H1 (cell line): ENCODE results near the gene HSPB1. TPM values are rescaled to one million over a fixed set of nuclear protein-coding genes. Genes with fewer than 3 reads are reported as not detected.

Experiments used
- CTCF ChIA-PET: fragments of 300-600 bp; sonication (Branson Sonifier 250); formaldehyde crosslinking; loops from one replicate; lab custom pipeline; 2021; ENCODE audit not compliant: partially characterized antibody; lab: Charles Lee
- POLR2A ChIA-PET: fragments of 300-600 bp; sonication (Branson Sonifier 250); formaldehyde crosslinking; loops from one replicate; lab custom pipeline; 2021; ENCODE audit warnings: inconsistent platforms; ENCODE audit not compliant: partially characterized antibody; lab: Charles Lee
- DNase-seq, 2 experiments: peaks; one replicate each; pipeline versions ENCODE4 v3.0.0 to v3.0.0-alpha.2; 2010 to 2022; ENCODE audit warnings: low spot score in 2 of 2, low read depth in 1 of 2, mixed read lengths in 1 of 2
- FAIRE-seq: peaks from 2 replicates; lab custom pipeline; 2011; peaks lifted over from hg19 to GRCh38; lab: Jason Lieb, UNC
- H2AFZ ChIP-seq: 2 replicates; pipeline ENCODE4 v1.8.1; 2012; ENCODE audit warnings: low read length, inconsistent platforms
- H2AK5ac ChIP-seq: 2 replicates; pipeline ENCODE4 v1.6.1; 2013; ENCODE audit warnings: low read depth, low read length
- H2BK120ac ChIP-seq: replicated peaks from 2 replicates; pipeline ENCODE3; 2013; ENCODE audit warnings: low read depth, low read length, inconsistent platforms
- H2BK12ac ChIP-seq: 2 replicates; pipeline ENCODE4 v1.6.1; 2013; ENCODE audit warnings: low read depth, low read length
- H2BK15ac ChIP-seq: 2 replicates; pipeline ENCODE4 v1.6.1; 2013; ENCODE audit warnings: low read length
- H2BK20ac ChIP-seq: 2 replicates; pipeline ENCODE4 v1.6.1; 2013; ENCODE audit warnings: low read length
- H2BK5ac ChIP-seq: 2 replicates; pipeline ENCODE4 v1.6.1; 2013; ENCODE audit warnings: low read depth, low read length
- H3K14ac ChIP-seq: 2 replicates; pipeline ENCODE4 v1.6.1; 2013; ENCODE audit warnings: inconsistent platforms; ENCODE audit not compliant: insufficient read length
- H3K18ac ChIP-seq: 2 replicates; pipeline ENCODE4 v1.6.1; 2013; ENCODE audit warnings: low read length; ENCODE audit errors: extremely low read depth
- H3K23ac ChIP-seq: 2 replicates; pipeline ENCODE4 v1.6.1; 2013; ENCODE audit warnings: inconsistent platforms; ENCODE audit not compliant: insufficient read length
- H3K23me2 ChIP-seq: 2 replicates; pipeline ENCODE4 v1.6.1; 2013; ENCODE audit warnings: low read depth, low read length
- H3K27ac ChIP-seq: 2 replicates; pipeline ENCODE4 v1.6.1; 2011; ENCODE audit warnings: low read depth, low read length, inconsistent platforms
- H3K27me3 ChIP-seq, 4 experiments: replicated peaks in 1 of 4; 1 replicate in 1 of 4; 2 replicates in 3 of 4; pipeline versions ENCODE4 v1.6.1 to v1.8.1; 2011 to 2013; ENCODE audit warnings: low read length in 3 of 4, mild to moderate bottlenecking in 3 of 4, inconsistent platforms in 2 of 4, mixed read lengths in 2 of 4, moderate library complexity in 1 of 4; ENCODE audit not compliant: control insufficient read depth in 3 of 4, insufficient read depth in 3 of 4; ENCODE audit errors: extremely low read depth in 1 of 4
- H3K36me3 ChIP-seq, 4 experiments: 2 replicates each; pipeline versions ENCODE4 v1.6.1 to v1.8.1; 2011 to 2013; ENCODE audit warnings: mild to moderate bottlenecking in 4 of 4, low read length in 3 of 4, moderate library complexity in 2 of 4, control low read depth in 1 of 4, inconsistent platforms in 1 of 4; ENCODE audit not compliant: insufficient read depth in 4 of 4, control insufficient read depth in 2 of 4
- H3K4ac ChIP-seq: replicated peaks from 2 replicates; pipeline ENCODE3; 2013; ENCODE audit warnings: low read length, low read depth, mixed read lengths, inconsistent platforms; ENCODE audit not compliant: insufficient read length
- H3K4me1 ChIP-seq, 4 experiments: replicated peaks in 1 of 4; 1 replicate in 1 of 4; 2 replicates in 3 of 4; pipeline versions ENCODE4 v1.6.1 to v1.8.1; 2011 to 2013; ENCODE audit warnings: low read length in 3 of 4, inconsistent platforms in 2 of 4, mixed read lengths in 1 of 4; ENCODE audit not compliant: insufficient read depth in 4 of 4, control insufficient read depth in 3 of 4
- H3K4me2 ChIP-seq, 2 experiments: 2 replicates each; pipeline versions ENCODE4 v1.6.1 to v1.8.1; 2011 to 2013; ENCODE audit warnings: low read depth in 2 of 2, low read length in 2 of 2, control low read depth in 1 of 2, inconsistent platforms in 1 of 2, mild to moderate bottlenecking in 1 of 2; ENCODE audit not compliant: insufficient read depth in 1 of 2
- H3K4me3 ChIP-seq, 4 experiments: fragments of 200-600, 300-600 bp in 1 of 4; sonication (generic), shearing (Covaris generic), sonication (Bioruptor Twin) in 1 of 4; 2 replicates each; pipeline versions ENCODE4 v1.5.1 to v1.8.1; 2011 to 2016; ENCODE audit warnings: low read length in 4 of 4, low read depth in 3 of 4, control low read depth in 2 of 4, inconsistent platforms in 2 of 4, mild to moderate bottlenecking in 2 of 4, mixed read lengths in 1 of 4, moderate library complexity in 1 of 4; ENCODE audit not compliant: insufficient read depth in 2 of 4; ENCODE audit errors: extremely low read depth in 1 of 4
- H3K56ac ChIP-seq: replicated peaks from 2 replicates; pipeline ENCODE3; 2013; ENCODE audit warnings: low read depth, mild to moderate bottlenecking, mixed read lengths, low read length, inconsistent platforms; ENCODE audit not compliant: insufficient read length
- H3K79me1 ChIP-seq: 2 replicates; pipeline ENCODE4 v1.6.1; 2013; ENCODE audit warnings: low read depth, low read length, control low read depth
- H3K79me2 ChIP-seq, 2 experiments: 2 replicates each; pipeline versions ENCODE4 v1.6.1 to v1.8.1; 2012 to 2013; ENCODE audit warnings: low read length in 2 of 2, mild to moderate bottlenecking in 2 of 2, inconsistent platforms in 1 of 2; ENCODE audit not compliant: insufficient read depth in 2 of 2, control insufficient read depth in 1 of 2
- H3K9ac ChIP-seq, 4 experiments: replicated peaks in 1 of 4; 1 replicate in 1 of 4; 2 replicates in 3 of 4; pipeline versions ENCODE4 v1.6.1 to v1.8.1; 2011 to 2013; ENCODE audit warnings: low read depth in 3 of 4, low read length in 3 of 4, control low read depth in 2 of 4, mild to moderate bottlenecking in 2 of 4, moderate library complexity in 2 of 4, inconsistent platforms in 1 of 4; ENCODE audit errors: extremely low read depth in 1 of 4
- H3K9me3 ChIP-seq, 2 experiments: 2 replicates each; pipeline versions ENCODE4 v1.6.1 to v1.8.1; 2012 to 2013; ENCODE audit warnings: mild to moderate bottlenecking in 2 of 2, moderate library complexity in 2 of 2, control low read depth in 1 of 2, inconsistent platforms in 1 of 2, low read depth in 1 of 2, low read length in 1 of 2, mixed read lengths in 1 of 2; ENCODE audit not compliant: insufficient read depth in 2 of 2
- H4K20me1 ChIP-seq, 2 experiments: replicated peaks in 1 of 2; 2 replicates each; pipeline versions ENCODE3 to v1.8.1; 2011 to 2013; ENCODE audit warnings: inconsistent platforms in 2 of 2, low read length in 2 of 2, mild to moderate bottlenecking in 1 of 2; ENCODE audit not compliant: insufficient read depth in 2 of 2, control insufficient read depth in 1 of 2
- H4K5ac ChIP-seq: 2 replicates; pipeline ENCODE4 v1.6.1; 2013; ENCODE audit warnings: low read length, low read depth, mixed read lengths, inconsistent platforms; ENCODE audit not compliant: insufficient read length
- H4K8ac ChIP-seq: 2 replicates; pipeline ENCODE4 v1.8.0; 2013; ENCODE audit warnings: mild to moderate bottlenecking, moderate library complexity, low read length, inconsistent platforms; ENCODE audit not compliant: insufficient read depth; ENCODE audit errors: extremely low read depth
- H4K91ac ChIP-seq: replicated peaks from 2 replicates; pipeline ENCODE3; 2013; ENCODE audit warnings: low read length, mixed read lengths, inconsistent platforms; ENCODE audit not compliant: insufficient read length
- BCL11A ChIP-seq, 2 experiments: IDR thresholded peaks; one replicate each; pipeline ENCODE4 v1.6.1; 2011; ENCODE audit warnings: low read depth in 2 of 2, low read length in 2 of 2, mild to moderate bottlenecking in 2 of 2
- CBX8 ChIP-seq: fragments of 300-800, 300-1000 bp; sonication (generic); IDR thresholded peaks from 2 replicates; pipeline ENCODE4 v1.7.1; 2016; ENCODE audit warnings: low read depth, low read length, borderline replicate concordance
- CHD1 ChIP-seq: IDR thresholded peaks from 2 replicates; pipeline ENCODE4 v1.6.1; 2012; ENCODE audit warnings: low read depth, low read length, improper control_type of control experiment
- KDM1A ChIP-seq: fragments of 200-600, 300-600 bp; sonication (generic); IDR thresholded peaks from 2 replicates; pipeline ENCODE4 v1.7.1; 2016; ENCODE audit warnings: mild to moderate bottlenecking, low read length, borderline replicate concordance
- RFX5 ChIP-seq: IDR thresholded peaks from 2 replicates; pipeline ENCODE4 v1.6.1; 2011; ENCODE audit warnings: low read depth, low read length, improper control_type of control experiment, borderline replicate concordance
- SAP30 ChIP-seq: fragments of 300-600 bp; sonication (generic); IDR thresholded peaks from 2 replicates; pipeline ENCODE4 v1.7.1; 2012; ENCODE audit warnings: low read length, moderate library complexity, mild to moderate bottlenecking, inconsistent platforms; ENCODE audit not compliant: insufficient read depth, insufficient replicate concordance
- SIN3A ChIP-seq, 2 experiments: IDR thresholded peaks in 1 of 2; conservative IDR thresholded peaks in 1 of 2; 2 replicates each; pipeline ENCODE4 v1.6.1; 2011 to 2012; ENCODE audit warnings: low read length in 2 of 2, improper control_type of control experiment in 1 of 2, low read depth in 1 of 2, mild to moderate bottlenecking in 1 of 2
- SUZ12 ChIP-seq: fragments of 200-600 bp; sonication (generic); IDR thresholded peaks from 2 replicates; pipeline ENCODE4 v1.6.1; 2012; ENCODE audit warnings: mild to moderate bottlenecking, inconsistent platforms, low read length, moderate library complexity, mixed read lengths
- TAF7 ChIP-seq: optimal IDR thresholded peaks from 2 replicates; pipeline ENCODE3; 2011; ENCODE audit warnings: low read depth, mild to moderate bottlenecking, inconsistent platforms, low read length, moderate library complexity, borderline replicate concordance
- TBP ChIP-seq: IDR thresholded peaks from 2 replicates; pipeline ENCODE4 v1.6.1; 2011; ENCODE audit warnings: low read depth, low read length, improper control_type of control experiment
- YY1 ChIP-seq: IDR thresholded peaks from 2 replicates; pipeline ENCODE4 v1.6.1; 2011; ENCODE audit warnings: low read depth, mild to moderate bottlenecking, low read length
- WGBS, 2 experiments: shearing (Covaris generic) in 1 of 2; methylation state at CpG; one replicate each; pipeline versions ENCODE4 v1.1.6 to v1.1.7; 2013 to 2015; ENCODE audit warnings: low lambda C conversion rate in 2 of 2, mixed read lengths in 2 of 2, inconsistent platforms in 1 of 2, low coverage in 1 of 2, missing lambda C conversion rate in 1 of 2; ENCODE audit not compliant: insufficient replicate concordance in 2 of 2, insufficient coverage in 1 of 2, insufficient read length in 1 of 2; ENCODE audit errors: extremely low coverage in 1 of 2, missing lambda C conversion rate in 1 of 2; 5-methylcytosine and 5-hydroxymethylcytosine counted together
- polyA plus RNA-seq, 7 experiments: library from polyadenylated mRNA; depleted of rRNA in 3 of 7; stranded (reverse) in 5 of 7; unstranded in 2 of 7; fragments of >200 nt in 5 of 7; fragments of 200-250 nt in 2 of 7; gene quantifications; 1 replicate in 5 of 7; 2 replicates in 1 of 7; 4 replicates in 1 of 7; pipeline versions ENCODE4 v1.2.1 to v1.2.3, GENCODE V29; 2011 to 2013; ENCODE audit warnings: missing spikeins in 2 of 7, mixed read lengths in 2 of 7
- total RNA-seq: library from RNA; stranded (reverse); fragmentation: NEBNext Ultra II Directional; extraction: Animal tissue kit (Norgen Biotek cat#: 25700); gene quantifications from 2 replicates; pipeline ENCODE4 v1.2.1, GENCODE V29; 2021

Gene HSPB1
- total and polyA plus RNA-seq, 2 of the 8 experiments (the other 6 are each of a cell fraction or from before 2014, with no cell fraction given): 165 to 254 TPM

- H4K20me1 ChIP-seq: no peaks in the 10 kb centered on the region
- H3K36me3 ChIP-seq: no peaks in the 10 kb centered on the region
- H3K4me1 ChIP-seq: peaks cover 0 to 8% (median 2%) of the 10 kb centered on the region in 4 experiments; a peak in 2 of 7 replicates
- no peak overlapping the region for H4K5ac ChIP-seq
- 0 out of 2 replicates have a peak overlapping the region, but pooled peaks have one; percentile 72 for H2BK20ac ChIP-seq
- H3K4ac ChIP-seq: no peak overlapping the region
- no peak overlapping the region for H3K4me2 ChIP-seq
- no peak overlapping the region for H3K9ac ChIP-seq
- H2BK12ac ChIP-seq: 0 out of 2 replicates have a peak overlapping the region, but pooled peaks have one; percentile 39
- H4K91ac ChIP-seq: no peak overlapping the region
- no peak for DNase-seq
- CTCF ChIA-PET: interaction anchor here (0.7 to 20.9 kb wide), 9 partner anchors 19 to 241 kb away, joined by 3 to 426 read pairs (median 7); no protein-coding TSS in a partner anchor
- H3K79me1 ChIP-seq: no peaks in the 10 kb centered on the region
- no peaks in the 10 kb centered on the region; a peak in 1 of 4 replicates for H3K9me3 ChIP-seq
- H2BK15ac ChIP-seq: no peak overlapping the region
- H2BK5ac ChIP-seq: peak overlapping the region; percentile 24; the same call in 1 of the 2 replicates
- POLR2A ChIA-PET: interaction anchor here (1.4 kb wide), 1 partner anchor 12 kb away, joined by 3 read pairs; no protein-coding TSS in a partner anchor
- no peak overlapping the region for H3K14ac ChIP-seq
- H3K79me2 ChIP-seq: no peaks in the 10 kb centered on the region
- no peaks in the 10 kb centered on the region for H3K23me2 ChIP-seq
- no peak overlapping the region for H2BK120ac ChIP-seq
- FAIRE-seq: no peak
- H3K4me3 ChIP-seq: no peak overlapping the region
- no peak overlapping the region for H3K23ac ChIP-seq
- no peak overlapping the region for H2AFZ ChIP-seq
- no peak overlapping the region for H2AK5ac ChIP-seq
- H3K18ac ChIP-seq: no peak overlapping the region
- H4K8ac ChIP-seq: no peak overlapping the region; the same call in 1 of the 2 replicates
- no peaks in the 10 kb centered on the region for H3K27me3 ChIP-seq
- H3K27ac ChIP-seq: no peak overlapping the region
- 85% methylated on average over 19 of the region's 21 CpGs; no CpG with 5 or more reads in 1 of the 2 experiments for WGBS, 2 experiments
- H3K56ac ChIP-seq: no peak overlapping the region
- no peak for TF ChIP-seq BCL11A (IDR thresholded peaks at IDR 0.05; ENCODE audit: low read depth in 2 of 2, low read length in 2 of 2)
- TF ChIP-seq SUZ12: no peak
- TF ChIP-seq RFX5: no peak
- TF ChIP-seq TBP: no peak
- no peak for TF ChIP-seq KDM1A
- TF ChIP-seq TAF7: no peak
- no peak for TF ChIP-seq CHD1
- no peak for TF ChIP-seq CBX8
- TF ChIP-seq YY1: no peak
- TF ChIP-seq SIN3A (conservative IDR thresholded peaks at IDR 0.05 in 1 of 2, IDR thresholded peaks at IDR 0.05 in 1 of 2; ENCODE audit: low read depth in 1 of 2, low read length in 2 of 2): no peak
- no peak for TF ChIP-seq SAP30
These were observed 7.9 kb downstream of the HSPB1 start for GRCh38 chr7:76310102-76310957.
